Right lung (tissue), 5 donors: Measurements from ENCODE around the gene SLC35E3. TPM values are rescaled to one million over a fixed set of nuclear protein-coding genes. Genes with fewer than 3 reads are reported as not detected.
"Not testable (repeated sequence)": the region's sequence is repeated elsewhere in the genome, so short reads cannot be mapped to it uniquely, and the experiment has no call there.

Experiments
- DNase-seq, 2 donors: peaks; one replicate each; pipeline ENCODE4 v3.0.0-alpha.2; 2013
- polyA plus RNA-seq, 5 donors: library from polyadenylated mRNA; unstranded; fragments of 120-200 nt; gene quantifications; one replicate each; pipeline versions ENCODE4 v1.2.1 to v1.2.3, GENCODE V29; 2013; ENCODE audit warnings: inconsistent platforms in 1 of 5, low replicate concordance in 1 of 5; ENCODE audit not compliant: insufficient read length in 5 of 5, insufficient read depth in 1 of 5

SLC35E3 gene
- polyA plus RNA-seq, 5 donors: 13.6 to 20.7 (median 17.9) TPM

GRCh38 chr12:68811573-68811972 lies 65.6 kb downstream of the SLC35E3 start:
- not testable (repeated sequence) for DNase-seq

- no peak for DNase-seq
These were observed 66.7 kb downstream of the SLC35E3 start for GRCh38 chr12:68812553-68813241.

GRCh38 chr12:68813242-68813593 lies 67.2 kb downstream of the SLC35E3 start:
- no peak for DNase-seq

- DNase-seq: no peak
These were observed 68.7 kb downstream of the SLC35E3 start for GRCh38 chr12:68814490-68815231.

GRCh38 chr12:68815232-68815927 lies 69.4 kb downstream of the SLC35E3 start:
- no peak for DNase-seq

- DNase-seq: no peak
These were observed 70.2 kb downstream of the SLC35E3 start for GRCh38 chr12:68815928-68816800.

- not testable (repeated sequence) for DNase-seq
These were observed 73.5 kb downstream of the SLC35E3 start for GRCh38 chr12:68819481-68819880.

GRCh38 chr12:68821357-68822188 lies 75.6 kb downstream of the SLC35E3 start:
- no peak for DNase-seq

GRCh38 chr12:68823696-68824095 lies 77.7 kb downstream of the SLC35E3 start:
- DNase-seq: no peak

- no peak for DNase-seq
These were observed 78.2 kb downstream of the SLC35E3 start for GRCh38 chr12:68824131-68824530.

GRCh38 chr12:68824597-68825250 lies 78.7 kb downstream of the SLC35E3 start:
- DNase-seq: no peak

GRCh38 chr12:68825569-68826217 lies 79.7 kb downstream of the SLC35E3 start:
- DNase-seq: no peak

GRCh38 chr12:68827895-68828671 lies 82.1 kb downstream of the SLC35E3 start:
- DNase-seq: no peak

- no peak for DNase-seq
These were observed 82.7 kb downstream of the SLC35E3 start for GRCh38 chr12:68828672-68829068.
